K562 (cell line): ENCODE measurements around the gene FTO. TPM values are rescaled to one million over a fixed set of nuclear protein-coding genes. Genes with fewer than 3 reads are reported as not detected.

Experiments used
- ATF1 ChIP-seq, 2 experiments: fragments of 450-650 bp in 1 of 2; IDR thresholded peaks; 2 replicates each; pipeline ENCODE4 v1.6.1; 2016; ENCODE audit warnings: missing compliant biosample characterization in 1 of 2, missing genetic modification characterization in 1 of 2
- E2F6 ChIP-seq, 2 experiments: IDR thresholded peaks; 2 replicates each; pipeline ENCODE4 v1.6.1; 2011; ENCODE audit warnings: borderline replicate concordance in 1 of 2, control low read depth in 1 of 2, low read depth in 1 of 2, low read length in 1 of 2, mild to moderate bottlenecking in 1 of 2, mixed read lengths in 1 of 2, moderate library complexity in 1 of 2; ENCODE audit not compliant: insufficient read depth in 1 of 2, insufficient read length in 1 of 2, poor library complexity in 1 of 2, severe bottlenecking in 1 of 2; ENCODE audit errors: extremely low read depth in 1 of 2
- GMEB1 ChIP-seq: fragments of 250-450 bp; sonication (Bioruptor Pico); IDR thresholded peaks from 2 replicates; pipeline ENCODE4 v1.4.0; 2020; ENCODE audit warnings: mild to moderate bottlenecking
- HIVEP1 ChIP-seq: fragments of 250-450 bp; sonication (Bioruptor Pico); IDR thresholded peaks from 2 replicates; pipeline ENCODE4 v1.4.0; 2020; ENCODE audit warnings: mild to moderate bottlenecking
- HSF4 ChIP-seq: fragments of 250-450 bp; sonication (Bioruptor Pico); IDR thresholded peaks from 2 replicates; pipeline ENCODE4 v2.1.2; 2022; ENCODE audit warnings: mild to moderate bottlenecking, moderate library complexity, borderline replicate concordance
- NR2F6 ChIP-seq: fragments of 450-650 bp; formaldehyde crosslinking; IDR thresholded peaks from 2 replicates; pipeline ENCODE4 v1.4.0; 2020; ENCODE audit warnings: mild to moderate bottlenecking
- POLR2H ChIP-seq: IDR thresholded peaks from 2 replicates; pipeline ENCODE4 v1.6.1; 2016; ENCODE audit warnings: missing genetic modification characterization, low read depth, mild to moderate bottlenecking, control low read depth, missing compliant biosample characterization, moderate library complexity
- POLR3G ChIP-seq: IDR thresholded peaks from 2 replicates; pipeline ENCODE4 v1.6.1; 2011; ENCODE audit not compliant: insufficient read length, insufficient replicate concordance; ENCODE audit errors: extremely low read depth
- PRMT5 ChIP-seq: sonication (generic); formaldehyde crosslinking; IDR thresholded peaks from 2 replicates; pipeline ENCODE4 v1.5.0; 2020; ENCODE audit warnings: missing genetic modification reagents
- RAD51 ChIP-seq: fragments of 450-650 bp; IDR thresholded peaks from 2 replicates; pipeline ENCODE4 v1.7.1; 2016; ENCODE audit warnings: low read depth, mild to moderate bottlenecking, borderline replicate concordance
- SIN3B ChIP-seq: fragments of 450-650 bp; IDR thresholded peaks from 2 replicates; pipeline ENCODE4 v1.6.1; 2017; ENCODE audit warnings: low read depth, mild to moderate bottlenecking, moderate library complexity
- SMAD3 ChIP-seq: fragments of 450-650 bp; formaldehyde crosslinking; conservative IDR thresholded peaks from 2 replicates; pipeline ENCODE4 v1.4.0; 2020; ENCODE audit warnings: mild to moderate bottlenecking
- THAP12 ChIP-seq: fragments of 250-450 bp; sonication (Bioruptor Pico); IDR thresholded peaks from 2 replicates; pipeline ENCODE4 v1.9.0; 2021; ENCODE audit warnings: mild to moderate bottlenecking, inconsistent platforms
- XRCC4 ChIP-seq: IDR thresholded peaks from one replicate; pipeline ENCODE4 v1.6.1; 2011; ENCODE audit not compliant: insufficient read depth, insufficient read length; ENCODE audit errors: extremely low read depth
- ZBTB8A ChIP-seq: fragments of 450-650 bp; IDR thresholded peaks from 2 replicates; pipeline ENCODE4 v1.6.1; 2018; ENCODE audit warnings: mild to moderate bottlenecking, moderate library complexity; ENCODE audit not compliant: partially characterized antibody
- ZFP91 ChIP-seq: sonication (generic); formaldehyde crosslinking; IDR thresholded peaks from 2 replicates; pipeline ENCODE4 v1.8.0; 2022; ENCODE audit warnings: mild to moderate bottlenecking, missing genetic modification reagents
- ZNF23 ChIP-seq: fragments of 250-450 bp; sonication (Bioruptor Pico); IDR thresholded peaks from 2 replicates; pipeline ENCODE4 v1.4.0; 2020; ENCODE audit warnings: mild to moderate bottlenecking
- ZNF785 ChIP-seq: fragments of 250-450 bp; sonication (Bioruptor Pico); IDR thresholded peaks from 2 replicates; pipeline ENCODE4 v1.4.0; 2020; ENCODE audit warnings: mild to moderate bottlenecking
- polyA plus RNA-seq, 8 experiments: library from polyadenylated mRNA; depleted of rRNA in 4 of 8; stranded (reverse) in 5 of 8; unstranded in 3 of 8; fragments of >200 nt; fragmentation: Nextera tagmentation in 2 of 8; fragmentation: Illumina TruSeq in 1 of 8; extraction: Ambion mirVana in 2 of 8; extraction: Trizol in 1 of 8; gene quantifications; 2 replicates each; pipeline versions ENCODE4 v1.2.1 to v1.2.3, GENCODE V29; 2011 to 2014; ENCODE audit warnings: inconsistent platforms in 1 of 8, missing spikeins in 1 of 8
- total RNA-seq, 7 experiments: library from RNA; depleted of rRNA in 6 of 7; stranded (reverse); fragments of >200 nt in 6 of 7; fragmentation: Illumina TruSeq in 2 of 7; extraction: Trizol in 2 of 7; gene quantifications; 2 replicates each; pipeline versions ENCODE4 v1.2.1 to v1.2.3, GENCODE V29; 2011 to 2021; ENCODE audit warnings: low replicate concordance in 1 of 7

The FTO gene
- total and polyA plus RNA-seq, 9 of the 15 experiments (the other 6 are each of a cell fraction or from before 2014, with no cell fraction given) = 11.3 to 27.7 (median 25.5) TPM

GRCh38 chr16:53755026-53755910, 51.3 kb downstream of the FTO start (continued):
- no peak for TF ChIP-seq E2F6 (IDR thresholded peaks at IDR 0.05; ENCODE audit: borderline replicate concordance in 1 of 2, extremely low read depth in 1 of 2, insufficient read depth in 1 of 2, insufficient read length in 1 of 2, low read depth in 1 of 2, low read length in 1 of 2, poor library complexity in 1 of 2, severe bottlenecking in 1 of 2)
- no peak for TF ChIP-seq ZNF23 (CRISPR knock-in tag)
- TF ChIP-seq SMAD3 (CRISPR knock-in tag) = no peak
- no peak for TF ChIP-seq NR2F6 (CRISPR knock-in tag)
- TF ChIP-seq GMEB1 (CRISPR knock-in tag) = no peak
- TF ChIP-seq ZBTB8A = no peak
- no peak for TF ChIP-seq HSF4 (CRISPR knock-in tag)
- TF ChIP-seq THAP12 = no peak
- no peak for TF ChIP-seq HIVEP1 (CRISPR knock-in tag)
- TF ChIP-seq SIN3B = no peak
- TF ChIP-seq XRCC4 = no peak
- TF ChIP-seq RAD51 = peak; percentile 13; the same call in 1 of the 2 replicates
- no peak for TF ChIP-seq ZFP91 (CRISPR knock-in tag)
- TF ChIP-seq PRMT5 (CRISPR knock-in tag) = no peak
- no peak for TF ChIP-seq POLR2H (tag)
- TF ChIP-seq ZNF785 = no peak
- no peak for TF ChIP-seq ATF1 (CRISPR knock-in tag; IDR thresholded peaks at IDR 0.05)
- no peak for TF ChIP-seq ATF1 (tag; IDR thresholded peaks at IDR 0.05)
- no peak for TF ChIP-seq POLR3G
